K562 (cell line): ENCODE data around the gene MALAT1. TPM values are rescaled to one million over a fixed set of nuclear protein-coding genes. Genes with fewer than 3 reads are reported as not detected.

ENCODE experiments used
- ATF1 ChIP-seq, 2 experiments: fragments of 450-650 bp in 1 of 2; IDR thresholded peaks; 2 replicates each; pipeline ENCODE4 v1.6.1; 2016; ENCODE audit warnings: missing compliant biosample characterization in 1 of 2, missing genetic modification characterization in 1 of 2
- BACH1 ChIP-seq: fragments of 200-800 bp; sonication (Bioruptor generic); IDR thresholded peaks from 2 replicates; pipeline ENCODE4 v1.6.1; 2016; ENCODE audit warnings: missing genetic modification characterization, missing compliant biosample characterization
- CHAMP1 ChIP-seq: fragments of 450-650 bp; IDR thresholded peaks from 2 replicates; pipeline ENCODE4 v1.6.1; 2016; ENCODE audit warnings: mild to moderate bottlenecking
- E4F1 ChIP-seq: fragments of 250-450 bp; sonication (Bioruptor Pico); IDR thresholded peaks from 2 replicates; pipeline ENCODE4 v1.5.0; 2021; ENCODE audit warnings: mild to moderate bottlenecking, borderline replicate concordance
- FOXM1 ChIP-seq, 2 experiments: fragments of 450-650 bp in 1 of 2; sonication (generic) in 1 of 2; formaldehyde crosslinking in 1 of 2; IDR thresholded peaks; 2 replicates each; pipeline versions ENCODE4 v1.6.1 to v1.9.0; 2017 to 2022; ENCODE audit warnings: low read depth in 2 of 2, mild to moderate bottlenecking in 2 of 2, missing genetic modification reagents in 1 of 2, moderate library complexity in 1 of 2
- GTF2B ChIP-seq: IDR thresholded peaks from 2 replicates; pipeline ENCODE4 v1.6.1; 2011; ENCODE audit not compliant: insufficient read length; ENCODE audit errors: extremely low read depth
- HMGXB4 ChIP-seq: sonication (generic); formaldehyde crosslinking; IDR thresholded peaks from 2 replicates; pipeline ENCODE4 v1.8.1; 2023; ENCODE audit warnings: mild to moderate bottlenecking, missing genetic modification reagents
- KDM4B ChIP-seq, 2 experiments: fragments of 450-650 bp in 1 of 2; sonication (generic) in 1 of 2; IDR thresholded peaks; 2 replicates each; pipeline ENCODE4 v1.6.1; 2016 to 2017; ENCODE audit warnings: borderline replicate concordance in 2 of 2, antibody characterized with exemption in 1 of 2, low read depth in 1 of 2, mild to moderate bottlenecking in 1 of 2
- NFYB ChIP-seq: IDR thresholded peaks from 2 replicates; pipeline ENCODE4 v1.6.1; 2011; ENCODE audit warnings: mild to moderate bottlenecking, moderate library complexity; ENCODE audit not compliant: insufficient read length; ENCODE audit errors: extremely low read depth
- PYGO2 ChIP-seq: fragments of 450-650 bp; IDR thresholded peaks from 2 replicates; pipeline ENCODE4 v1.6.1; 2016; ENCODE audit warnings: mild to moderate bottlenecking, missing genetic modification characterization, moderate library complexity, missing compliant biosample characterization
- SAP30 ChIP-seq: fragments of 200-600 bp; sonication (generic); IDR thresholded peaks from 2 replicates; pipeline ENCODE4 v1.6.1; 2012; ENCODE audit warnings: borderline replicate concordance, low read depth, mild to moderate bottlenecking, moderate library complexity, low read length, control low read depth, inconsistent platforms; ENCODE audit not compliant: insufficient read depth, poor library complexity, severe bottlenecking
- SMARCA5 ChIP-seq: fragments of 450-650 bp; IDR thresholded peaks from 2 replicates; pipeline ENCODE4 v1.6.1; 2016
- USF1 ChIP-seq: sonication (generic); formaldehyde crosslinking; IDR thresholded peaks from 2 replicates; pipeline ENCODE4 v1.9.0; 2022; ENCODE audit warnings: mild to moderate bottlenecking, missing genetic modification reagents
- ZKSCAN8 ChIP-seq: fragments of 200-800 bp; sonication (Bioruptor generic); IDR thresholded peaks from 2 replicates; pipeline ENCODE4 v1.6.1; 2016; ENCODE audit warnings: missing genetic modification characterization, missing compliant biosample characterization
- ZNF354B ChIP-seq: fragments of 250-450 bp; sonication (Bioruptor Pico); IDR thresholded peaks from 2 replicates; pipeline ENCODE4 v1.4.0; 2020
- polyA plus RNA-seq, 8 experiments: library from polyadenylated mRNA; depleted of rRNA in 4 of 8; stranded (reverse) in 5 of 8; unstranded in 3 of 8; fragments of >200 nt; fragmentation: Nextera tagmentation in 2 of 8; fragmentation: Illumina TruSeq in 1 of 8; extraction: Ambion mirVana in 2 of 8; extraction: Trizol in 1 of 8; gene quantifications; 2 replicates each; pipeline versions ENCODE4 v1.2.1 to v1.2.3, GENCODE V29; 2011 to 2014; ENCODE audit warnings: inconsistent platforms in 1 of 8, missing spikeins in 1 of 8
- total RNA-seq, 7 experiments: library from RNA; depleted of rRNA in 6 of 7; stranded (reverse); fragments of >200 nt in 6 of 7; fragmentation: Illumina TruSeq in 2 of 7; extraction: Trizol in 2 of 7; gene quantifications; 2 replicates each; pipeline versions ENCODE4 v1.2.1 to v1.2.3, GENCODE V29; 2011 to 2021; ENCODE audit warnings: low replicate concordance in 1 of 7

MALAT1 gene
- total and polyA plus RNA-seq, 9 of the 15 experiments (the other 6 are each of a cell fraction or from before 2014, with no cell fraction given): 363 to 8,715 (median 2,351) TPM

GRCh38 chr11:65525546-65526480 is 27.0 kb downstream of the MALAT1 start (continued):
- TF ChIP-seq HMGXB4 (CRISPR knock-in tag) (no peak), ZNF354B (CRISPR knock-in tag) (no peak), BACH1 (tag) (no peak), FOXM1 (IDR thresholded peaks at IDR 0.05; ENCODE audit: low read depth) (no peak), FOXM1 (CRISPR knock-in tag; IDR thresholded peaks at IDR 0.05; ENCODE audit: low read depth) (no peak), USF1 (CRISPR knock-in tag) (no peak), SAP30 (no peak), E4F1 (CRISPR knock-in tag) (no peak), ZKSCAN8 (CRISPR knock-in tag) (no peak), ATF1 (CRISPR knock-in tag; IDR thresholded peaks at IDR 0.05) (no peak), ATF1 (tag; IDR thresholded peaks at IDR 0.05) (peak; percentile 21), SMARCA5 (no peak), NFYB (no peak), GTF2B (no peak), PYGO2 (tag) (no peak), KDM4B (IDR thresholded peaks at IDR 0.05; ENCODE audit: borderline replicate concordance in 2 of 2, low read depth in 1 of 2) (no peak), CHAMP1 (no peak)
